GM23338 (cell line): ENCODE measurements around the gene SLC9A3.

Experiments
- CTCF ChIP-seq, 2 experiments: fragments of 200-600 bp in 1 of 2; sonication (generic) in 1 of 2; conservative IDR thresholded peaks; 2 replicates each; pipeline versions ENCODE4 v1.5.1 to v1.6.1; 2016 to 2017; ENCODE audit warnings: antibody characterized with exemption in 2 of 2, low read depth in 2 of 2, mild to moderate bottlenecking in 2 of 2, moderate library complexity in 1 of 2
- EZH2 ChIP-seq: fragments of 200-600 bp; sonication (generic); IDR thresholded peaks from one replicate; pipeline ENCODE4 v1.8.0; 2017; ENCODE audit warnings: antibody characterized with exemption, mild to moderate bottlenecking, low read depth; ENCODE audit not compliant: unreplicated experiment
- EZH2phosphoT487 ChIP-seq: fragments of 200-600 bp; sonication (generic); IDR thresholded peaks from one replicate; pipeline ENCODE4 v1.8.1; 2018; ENCODE audit warnings: antibody characterized with exemption; ENCODE audit not compliant: unreplicated experiment
- POLR2AphosphoS5 ChIP-seq: IDR thresholded peaks from 2 replicates; pipeline ENCODE4 v1.6.1; 2016; ENCODE audit warnings: antibody characterized with exemption, low read depth
- REST ChIP-seq: IDR thresholded peaks from one replicate; pipeline ENCODE4 v1.6.1; 2018; ENCODE audit warnings: antibody characterized with exemption; ENCODE audit not compliant: unreplicated experiment

GRCh38 chr5:567664-568060, 43.4 kb upstream of the SLC9A3 start:
- TF ChIP-seq CTCF (conservative IDR thresholded peaks at IDR 0.05; ENCODE audit: low read depth in 2 of 2) (no peak), REST (no peak), EZH2 (no peak), EZH2phosphoT487 (no peak), POLR2AphosphoS5 (no peak)
